AG08396 (cell line): ENCODE measurements around the gene TNFSF8.

ENCODE experiments used
- DNase-seq: peaks from one replicate; pipeline ENCODE4 v3.0.0; 2012; ENCODE audit warnings: low spot score, mixed read lengths

The TNFSF8 gene

DNA sequence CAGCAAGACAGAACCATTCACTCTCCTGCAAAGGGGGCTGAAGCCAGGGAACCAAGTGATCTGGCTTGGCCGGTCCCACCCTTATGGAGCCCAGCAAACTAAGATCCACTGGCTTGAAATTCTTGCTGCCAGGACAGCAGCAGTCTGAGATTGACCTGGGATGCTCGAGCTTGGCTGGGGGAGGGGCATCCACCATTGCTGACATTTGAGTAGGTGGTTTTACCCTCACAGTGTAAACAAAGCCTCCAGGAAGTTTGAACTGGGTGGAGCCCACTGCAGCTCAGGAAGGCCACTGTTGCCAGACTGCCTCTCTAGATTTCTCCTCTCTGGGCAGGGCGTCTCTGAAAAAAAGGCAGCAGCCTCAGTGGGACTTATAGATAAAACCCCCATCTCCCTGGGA, 60.5 kb downstream of the TNFSF8 start:
- no peak for DNase-seq

DNA sequence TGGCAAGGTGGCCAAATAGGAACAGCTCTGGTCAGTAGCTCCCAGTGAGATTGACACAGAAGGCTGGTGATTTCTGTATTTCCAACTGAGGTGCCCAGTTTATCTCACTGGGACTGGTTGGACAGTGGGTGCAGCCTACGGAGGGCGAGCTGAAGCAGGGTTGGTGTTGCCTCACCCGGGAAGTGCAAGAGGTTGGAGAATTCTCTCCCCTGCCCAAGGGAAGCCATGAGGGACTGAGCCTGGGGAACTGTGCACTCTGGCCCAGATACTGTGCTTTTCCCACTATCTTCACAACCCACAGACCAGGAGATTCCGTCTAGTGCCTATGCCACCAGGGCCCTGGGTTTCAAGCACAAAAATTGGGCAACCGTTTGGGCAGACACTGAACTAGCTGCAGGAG, 61.0 kb downstream of the TNFSF8 start:
- no peak for DNase-seq

- DNase-seq, result no peak
Measured at GRCh38 chr9:114867327-114867726, 63.1 kb downstream of the TNFSF8 start.

- DNase-seq, result no peak
Measured at GRCh38 chr9:114864471-114864870, 65.9 kb downstream of the TNFSF8 start.

GRCh38 chr9:114861922-114862605, 68.3 kb downstream of the TNFSF8 start:
- no peak for DNase-seq

GRCh38 chr9:114861273-114861672, 69.1 kb downstream of the TNFSF8 start:
- DNase-seq, result no peak

DNA sequence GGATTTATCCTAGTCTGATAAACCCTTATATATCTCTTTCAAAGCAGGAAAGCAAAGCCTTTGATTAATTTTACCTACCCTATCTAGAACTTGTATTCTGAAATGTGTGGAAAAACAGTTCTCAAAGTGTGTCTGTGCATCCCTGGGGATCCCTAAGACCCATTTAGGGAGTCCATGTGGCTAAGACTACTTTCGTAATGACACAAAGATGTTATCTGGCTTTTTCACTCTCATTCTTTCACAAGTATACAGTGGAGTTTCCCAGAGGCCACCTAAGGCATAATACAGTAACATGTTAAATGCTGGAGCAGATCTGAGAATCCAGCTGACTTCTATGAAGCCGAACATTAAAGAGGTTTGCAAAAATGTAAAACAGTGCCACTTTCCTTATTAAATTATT, 70.2 kb downstream of the TNFSF8 start:
- no peak for DNase-seq

- DNase-seq, result no peak
Measured at GRCh38 chr9:114856942-114857315, 73.5 kb downstream of the TNFSF8 start.

GRCh38 chr9:114856215-114856941, 74.0 kb downstream of the TNFSF8 start:
- peak; percentile 54 for DNase-seq

DNA sequence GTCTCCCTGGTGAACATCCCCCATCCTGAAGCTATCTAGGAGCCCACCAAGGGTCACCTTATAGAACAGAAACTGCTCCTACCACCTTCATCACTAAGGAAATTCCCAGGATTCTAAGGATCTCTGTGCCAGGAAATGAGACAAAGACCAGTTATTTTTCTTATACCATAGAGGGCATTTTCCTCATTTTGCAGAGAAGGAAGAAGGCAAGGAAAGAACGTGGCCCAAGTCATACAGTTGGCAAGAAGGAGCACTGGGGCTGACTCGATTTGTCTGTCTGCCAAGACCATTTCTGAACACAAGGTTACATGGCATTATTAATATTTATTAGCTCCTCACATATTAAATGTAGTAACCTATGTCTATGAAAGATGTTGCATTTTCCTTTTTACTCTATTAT, 74.9 kb downstream of the TNFSF8 start:
- DNase-seq, result no peak

DNA sequence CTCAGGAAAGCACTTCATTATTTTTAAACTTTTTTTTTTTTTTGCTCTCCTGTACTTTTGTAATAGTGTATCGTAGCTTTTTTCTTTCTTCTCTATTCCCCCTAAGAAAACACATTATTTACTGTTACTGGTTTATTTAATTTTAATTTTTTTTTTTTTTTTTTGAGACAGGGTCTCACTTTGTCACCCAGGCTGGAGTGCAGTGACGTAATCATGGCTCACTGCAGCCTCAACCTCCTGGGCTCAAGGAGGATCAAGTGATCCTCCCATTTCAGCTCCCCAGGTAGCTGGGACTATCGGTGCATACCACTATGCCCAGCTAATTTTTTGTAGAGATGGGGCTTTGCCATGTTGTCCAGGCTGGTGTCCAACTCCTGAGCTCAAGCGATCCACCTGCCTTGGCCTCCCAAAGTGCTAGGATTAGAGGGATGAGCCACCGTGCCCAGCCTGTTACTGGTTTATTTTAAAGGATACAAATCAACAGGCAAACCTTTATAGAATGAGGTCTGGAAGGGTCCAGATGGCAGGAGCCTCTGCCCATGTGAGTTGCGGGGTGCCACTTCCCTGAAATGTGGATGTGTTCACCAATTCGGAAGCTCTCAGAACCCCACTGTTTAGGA, 75.5 kb downstream of the TNFSF8 start:
- DNase-seq, result no peak

- no peak for DNase-seq
Measured at GRCh38 chr9:114853071-114853855, 77.1 kb downstream of the TNFSF8 start.

DNA sequence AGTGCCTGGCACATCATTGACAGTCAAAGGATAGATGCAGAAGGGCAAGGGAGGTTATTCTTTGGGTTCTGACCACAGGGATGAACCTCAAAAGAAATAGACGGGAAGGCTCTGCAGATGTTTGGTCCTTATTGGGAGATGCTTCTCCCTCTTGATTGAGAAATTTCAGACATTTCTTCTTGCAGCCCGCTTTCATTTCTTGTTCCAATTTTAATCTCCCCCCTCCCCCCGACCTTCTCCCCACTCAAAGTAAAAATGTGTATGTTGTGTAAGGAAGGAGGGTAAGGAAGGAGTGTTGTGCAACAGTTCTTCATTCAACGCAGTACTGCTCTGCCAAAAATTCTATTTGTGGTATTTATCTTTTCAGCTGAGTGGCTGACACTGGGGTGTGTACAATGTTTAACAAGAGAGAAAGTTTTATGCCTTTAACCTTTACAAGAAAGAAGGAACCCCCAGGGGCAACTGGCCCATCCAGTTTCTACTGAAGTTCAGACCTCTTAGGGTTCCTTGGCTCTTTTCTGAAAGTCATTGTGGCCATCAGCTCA, 78.3 kb downstream of the TNFSF8 start:
- DNase-seq, result no peak

DNA sequence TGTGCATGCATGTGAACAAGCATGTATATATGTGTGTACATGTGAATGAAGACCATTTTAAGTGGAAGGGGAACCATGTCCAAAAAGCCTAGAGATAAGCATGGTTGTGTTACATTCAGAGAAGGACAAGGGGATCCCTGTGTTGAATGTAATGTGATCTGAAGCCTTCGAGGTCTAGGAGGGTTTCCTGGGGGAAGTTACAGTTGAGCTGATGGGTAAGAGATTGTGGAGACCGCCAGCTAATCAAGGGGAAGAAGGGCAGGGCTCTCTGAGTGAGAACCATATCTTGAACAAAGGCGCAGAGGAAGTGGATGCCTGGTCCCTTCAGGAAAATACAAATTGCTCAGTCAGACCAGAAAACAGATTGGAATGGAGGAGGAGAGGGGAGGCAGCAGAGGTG, 79.1 kb downstream of the TNFSF8 start:
- no peak for DNase-seq
